HG02938 (cell line): Measurements from ENCODE around the gene ZFYVE9.
A peak's percentile ranks its signal among the peaks of the same experiment; 100 is the strongest.
"Not testable (repeated sequence)": the region's sequence is repeated elsewhere in the genome, so short reads cannot be mapped to it uniquely, and the experiment has no call there.

Experiments used
- ATAC-seq: cut with Tn5 transposase; IDR thresholded peaks from one replicate; pipeline ENCODE4 v1.9.1; 2021; ENCODE audit warnings: mild to moderate bottlenecking, moderate library complexity; ENCODE audit not compliant: unreplicated experiment

Gene ZFYVE9

GRCh38 chr1:52364235-52364839, 222.4 kb downstream of the ZFYVE9 start:
- no peak for ATAC-seq

GRCh38 chr1:52365071-52365745, 223.3 kb downstream of the ZFYVE9 start:
- no peak for ATAC-seq

GRCh38 chr1:52365746-52366516, 224.0 kb downstream of the ZFYVE9 start, which contains the start of gene CC2D1B:
Gene CC2D1B (minus strand): TSS chr1:52366205. CDS start chr1:52364620, 1,585 bp downstream.
- ATAC-seq: peak; percentile 85

- ATAC-seq: no peak
Observed at GRCh38 chr1:52366517-52366827, 224.6 kb downstream of the ZFYVE9 start.

- no peak for ATAC-seq
Observed at GRCh38 chr1:52367272-52367671, 225.4 kb downstream of the ZFYVE9 start.

- ATAC-seq: no peak
Observed at GRCh38 chr1:52368383-52369172, 226.7 kb downstream of the ZFYVE9 start.

- ATAC-seq: not testable (repeated sequence)
Observed at GRCh38 chr1:52369851-52370250, 228.0 kb downstream of the ZFYVE9 start.

GRCh38 chr1:52385376-52385775, 243.5 kb downstream of the ZFYVE9 start:
- ATAC-seq: no peak

GRCh38 chr1:52386458-52386857, 244.6 kb downstream of the ZFYVE9 start:
- ATAC-seq: no peak

GRCh38 chr1:52393174-52393573, 251.3 kb downstream of the ZFYVE9 start:
- ATAC-seq: no peak
